Nephron progenitor cell (in vitro differentiated cells): ENCODE measurements around the gene PDLIM7.

Experiments
- DNase-seq: peaks from one replicate; pipeline ENCODE4 v3.0.0; 2021
- H3K27ac Mint-ChIP-seq: 2 replicates; pipeline ENCODE4 v1.8.0; 2021; ENCODE audit warnings: mild to moderate bottlenecking, moderate library complexity, mixed read lengths
- H3K27me3 Mint-ChIP-seq: 2 replicates; pipeline ENCODE4 v1.8.0; 2021; ENCODE audit warnings: mild to moderate bottlenecking, low read depth, mixed read lengths; ENCODE audit not compliant: poor library complexity
- H3K36me3 Mint-ChIP-seq: 2 replicates; pipeline ENCODE4 v1.8.0; 2021; ENCODE audit warnings: low read depth, mixed read lengths
- H3K4me1 Mint-ChIP-seq: 2 replicates; pipeline ENCODE4 v1.8.0; 2021; ENCODE audit warnings: mixed read lengths
- H3K4me3 Mint-ChIP-seq: 2 replicates; pipeline ENCODE4 v1.8.0; 2021; ENCODE audit warnings: mild to moderate bottlenecking, moderate library complexity, mixed read lengths
- H3K9me3 Mint-ChIP-seq: 2 replicates; pipeline ENCODE4 v1.8.0; 2021; ENCODE audit warnings: mild to moderate bottlenecking, moderate library complexity, mixed read lengths
- CTCF ChIP-seq: fragments of 200-600 bp; sonication (generic); IDR thresholded peaks from 2 replicates; pipeline ENCODE4 v1.5.0; 2021; ENCODE audit warnings: antibody characterized with exemption

The PDLIM7 gene

GRCh38 chr5:177468685-177469628, 28.4 kb downstream of the PDLIM7 start:
- TF ChIP-seq CTCF = no peak
- H3K27me3 Mint-ChIP-seq = no peaks in the 10 kb centered on the region
- peaks cover 58% of the 10 kb centered on the region for H3K36me3 Mint-ChIP-seq
- H3K4me1 Mint-ChIP-seq = peaks cover 39% of the 10 kb centered on the region
- H3K4me3 Mint-ChIP-seq = no peak overlapping the region
- H3K27ac Mint-ChIP-seq = no peak overlapping the region
- DNase-seq = no peak
- H3K9me3 Mint-ChIP-seq = peaks cover 27% of the 10 kb centered on the region

DNA sequence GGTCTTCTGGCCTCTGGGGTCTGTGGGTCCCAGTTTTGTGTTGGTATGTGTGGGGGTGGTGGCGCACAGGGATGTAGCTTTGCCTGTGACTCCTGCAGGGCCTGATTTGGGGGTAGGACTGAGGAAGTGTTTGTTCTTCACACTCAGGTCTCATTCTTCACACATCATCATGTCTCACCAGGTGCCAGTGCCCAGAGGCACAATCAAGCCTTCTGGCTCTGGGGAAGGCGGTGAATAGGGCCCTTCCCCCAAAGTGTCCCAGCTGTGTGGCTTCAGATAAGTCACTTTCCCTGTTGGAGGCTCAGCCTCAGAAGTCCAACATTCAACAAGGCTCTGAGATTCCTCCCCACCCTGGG, 29.1 kb downstream of the PDLIM7 start:
- no peak overlapping the region for H3K27ac Mint-ChIP-seq
- no peak for DNase-seq
- peaks cover 64% of the 10 kb centered on the region for H3K36me3 Mint-ChIP-seq
- peaks cover 36% of the 10 kb centered on the region for H3K4me1 Mint-ChIP-seq
- H3K27me3 Mint-ChIP-seq = no peaks in the 10 kb centered on the region
- TF ChIP-seq CTCF = no peak
- H3K4me3 Mint-ChIP-seq = no peak overlapping the region
- H3K9me3 Mint-ChIP-seq = peaks cover 27% of the 10 kb centered on the region

GRCh38 chr5:177467436-177467835, 30.0 kb downstream of the PDLIM7 start:
- Mint-ChIP-seq H3K9me3 (peaks cover 27% of the 10 kb centered on the region), H3K27ac (no peak overlapping the region), H3K4me1 (peaks cover 36% of the 10 kb centered on the region), H3K36me3 (peaks cover 72% of the 10 kb centered on the region), H3K4me3 (no peak overlapping the region), H3K27me3 (no peaks in the 10 kb centered on the region)
- TF ChIP-seq CTCF = no peak
- no peak for DNase-seq

GRCh38 chr5:177466861-177467260, 30.5 kb downstream of the PDLIM7 start:
- Mint-ChIP-seq H3K4me3 (no peak overlapping the region), H3K9me3 (peaks cover 27% of the 10 kb centered on the region), H3K27me3 (no peaks in the 10 kb centered on the region), H3K36me3 (peaks cover 72% of the 10 kb centered on the region), H3K4me1 (peaks cover 31% of the 10 kb centered on the region), H3K27ac (no peak overlapping the region)
- DNase-seq = no peak
- TF ChIP-seq CTCF = no peak

DNA sequence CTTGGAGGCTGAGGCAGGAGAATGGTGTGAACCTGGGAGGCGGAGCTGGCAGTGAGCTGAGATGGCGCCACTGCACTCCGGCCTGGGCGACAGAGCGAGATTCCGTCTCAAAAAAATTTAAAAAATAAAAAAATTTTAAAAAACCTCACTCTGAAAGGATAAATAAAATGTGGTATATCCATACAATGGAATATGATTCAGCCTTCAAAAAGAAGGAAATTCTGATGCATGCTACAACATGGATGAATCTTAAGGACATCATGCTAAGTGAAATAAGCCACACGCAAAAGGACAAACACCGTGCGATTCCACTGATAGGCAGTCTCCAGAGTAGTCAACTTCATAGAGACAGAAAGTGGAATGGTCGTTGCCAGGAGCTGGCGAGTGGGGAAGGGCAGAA, 32.4 kb downstream of the PDLIM7 start:
- Mint-ChIP-seq H3K36me3 (peaks cover 74% of the 10 kb centered on the region), H3K27me3 (no peaks in the 10 kb centered on the region), H3K4me1 (peaks cover 18% of the 10 kb centered on the region), H3K27ac (no peak overlapping the region), H3K4me3 (no peak overlapping the region), H3K9me3 (peaks cover 27% of the 10 kb centered on the region)
- no peak for DNase-seq
- no peak for TF ChIP-seq CTCF
